BJ (cell line): Measurements from ENCODE around the gene CLDN4. TPM values are rescaled to one million over a fixed set of nuclear protein-coding genes. Genes with fewer than 3 reads are reported as not detected.

Experiments
- CTCF ChIA-PET: fragments of 350-600 bp; formaldehyde crosslinking; extraction: SDS; loops from one replicate; lab custom pipeline; 2021; ENCODE audit warnings: antibody characterized with exemption, inconsistent platforms; lab: Yijun Ruan, JAX
- POLR2A ChIA-PET: fragments of 300-600 bp; sonication (Branson Sonifier 250); formaldehyde crosslinking; extraction: SDS; loops from one replicate; lab custom pipeline; 2021; ENCODE audit warnings: antibody characterized with exemption; lab: Charles Lee
- DNase-seq: peaks from one replicate; pipeline ENCODE4 v3.0.0-alpha.2; 2011; ENCODE audit warnings: low read depth
- H3K27me3 ChIP-seq: 2 replicates; pipeline ENCODE4 v1.6.0; 2011; ENCODE audit warnings: low read length; ENCODE audit not compliant: control insufficient read depth, insufficient read depth
- H3K36me3 ChIP-seq: 2 replicates; pipeline ENCODE4 v1.5.1; 2011; ENCODE audit warnings: low read length; ENCODE audit not compliant: control insufficient read depth, insufficient read depth
- H3K4me3 ChIP-seq: 2 replicates; pipeline ENCODE4 v1.5.1; 2011; ENCODE audit warnings: low read depth, mild to moderate bottlenecking, control low read depth, low read length
- CTCF ChIP-seq: IDR thresholded peaks from 2 replicates; pipeline ENCODE4 v1.5.1; 2011; ENCODE audit warnings: low read depth, mild to moderate bottlenecking, control low read depth, inconsistent platforms, low read length, moderate library complexity; ENCODE audit not compliant: insufficient read depth
- polyA plus RNA-seq: library from polyadenylated mRNA; depleted of rRNA; stranded (reverse); fragments of >200 nt; gene quantifications from 2 replicates; pipeline ENCODE4 v1.2.3, GENCODE V29; 2011

The CLDN4 gene
- polyA plus RNA-seq, 1 experiment: 0.18 TPM

DNA sequence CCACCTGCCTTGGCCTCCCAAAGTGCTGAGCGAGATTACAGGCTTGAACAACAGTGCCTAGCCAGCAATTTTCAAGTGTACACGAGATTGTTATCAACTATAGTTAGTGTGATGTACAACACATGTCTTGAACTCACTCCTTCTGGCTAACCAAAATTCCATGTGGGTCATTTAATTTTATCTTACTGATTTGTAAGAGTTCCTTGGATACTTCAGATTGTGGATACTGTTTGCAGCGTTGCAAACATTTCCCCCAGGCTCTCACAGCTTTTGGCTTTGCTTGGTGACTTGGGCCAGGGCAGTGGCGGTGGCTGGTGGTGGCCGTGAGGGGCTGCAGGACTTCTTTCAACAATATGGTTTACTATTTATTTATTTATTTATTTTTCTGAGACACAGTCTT, 21.7 kb downstream of the CLDN4 start:
- Histone ChIP-seq H3K4me3 (no peak overlapping the region), H3K36me3 (no peaks in the 10 kb centered on the region), H3K27me3 (no peaks in the 10 kb centered on the region; the same call in 1 of the 2 replicates)
- POLR2A ChIA-PET: no interaction called here
- no peak for TF ChIP-seq CTCF
- no peak for DNase-seq
- CTCF ChIA-PET: interaction anchor here (1.3 to 3.1 kb wide), 2 partner anchors 26 to 118 kb away, joined by 3 to 20 read pairs; no protein-coding TSS in a partner anchor

DNA sequence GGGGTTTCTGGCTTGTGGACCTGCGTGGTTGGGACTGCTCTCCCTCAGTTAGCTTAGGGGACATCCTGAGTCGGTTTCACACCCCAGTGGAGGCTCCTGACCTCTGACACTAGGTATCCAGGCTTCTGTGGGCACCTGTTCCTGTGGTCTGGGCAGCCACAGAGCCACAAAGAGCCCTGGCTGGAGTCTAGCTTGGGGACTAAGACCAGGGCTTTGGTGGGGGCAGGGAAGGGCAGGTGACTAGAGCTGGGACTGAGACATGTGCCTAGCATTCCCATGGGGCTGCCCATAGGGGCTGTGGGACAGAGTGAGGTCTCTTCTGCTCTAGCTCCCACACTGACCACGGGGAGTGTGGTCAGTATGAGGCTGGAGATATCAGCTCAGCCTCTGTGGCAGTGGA, 26.1 kb downstream of the CLDN4 start:
- POLR2A ChIA-PET: no interaction called here
- CTCF ChIA-PET: interaction anchor here (0.7 to 4.2 kb wide), 13 partner anchors 9 to 322 kb away, joined by 3 to 58 read pairs (median 4); no protein-coding TSS in a partner anchor
- DNase-seq: no peak
- no peaks in the 10 kb centered on the region; the same call in 1 of the 2 replicates for H3K27me3 ChIP-seq
- TF ChIP-seq CTCF: no peak
- H3K4me3 ChIP-seq: no peak overlapping the region
- H3K36me3 ChIP-seq: no peaks in the 10 kb centered on the region

DNA sequence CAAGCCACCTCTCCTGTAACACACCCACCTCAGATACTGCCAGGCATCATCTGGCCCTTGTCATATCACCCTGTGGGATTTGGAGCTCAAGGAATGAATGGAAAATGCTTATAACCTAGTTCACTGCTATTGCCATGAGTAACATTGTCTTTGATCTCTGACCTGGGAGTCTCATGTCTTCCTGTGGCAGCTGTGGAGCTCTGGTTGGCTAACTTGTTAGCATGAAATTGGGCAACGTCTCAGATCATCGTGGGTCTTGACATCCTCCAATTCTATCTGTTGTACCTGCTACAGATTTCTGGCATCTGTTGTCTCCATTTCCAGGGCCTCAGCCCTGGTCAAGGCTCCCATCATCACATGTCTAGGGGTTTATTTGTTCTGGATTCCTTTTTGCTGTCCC, 28.0 kb downstream of the CLDN4 start:
- DNase-seq: no peak
- no peaks in the 10 kb centered on the region for H3K36me3 ChIP-seq
- no peak overlapping the region for H3K4me3 ChIP-seq
- CTCF ChIA-PET: interaction anchor here (1.1 to 1.7 kb wide), 3 partner anchors 37 to 54 kb away, joined by 4 to 5 read pairs (median 4); no protein-coding TSS in a partner anchor
- POLR2A ChIA-PET: no interaction called here
- no peaks in the 10 kb centered on the region; the same call in 1 of the 2 replicates for H3K27me3 ChIP-seq
- TF ChIP-seq CTCF: no peak

- no peaks in the 10 kb centered on the region for H3K36me3 ChIP-seq
- CTCF ChIA-PET: no interaction called here
- no peak within 1 kb of the TSS for H3K4me3 ChIP-seq
- POLR2A ChIA-PET: no interaction called here
- TF ChIP-seq CTCF: no peak
- no peaks in the 10 kb centered on the region; the same call in 1 of the 2 replicates for H3K27me3 ChIP-seq
- DNase-seq: no peak
Observed at GRCh38 chr7:73860859-73861258, 30.1 kb downstream of the CLDN4 start, which contains the start of gene TMEM270. Gene TMEM270 (plus strand): TSS chr7:73861159. CDS start chr7:73861195, 36 bp downstream.

GRCh38 chr7:73861305-73861704, 30.5 kb downstream of the CLDN4 start:
- H3K36me3 ChIP-seq: no peaks in the 10 kb centered on the region
- TF ChIP-seq CTCF: no peak
- H3K27me3 ChIP-seq: no peaks in the 10 kb centered on the region; the same call in 1 of the 2 replicates
- H3K4me3 ChIP-seq: no peak overlapping the region
- DNase-seq: no peak
- POLR2A ChIA-PET: no interaction called here
- CTCF ChIA-PET: no interaction called here
